Dedifferentiated amniotic fluid mesenchymal stem cell (primary cell): ENCODE results near the gene ADGRL3.
"Not testable (repeated sequence)": the region's sequence is repeated elsewhere in the genome, so short reads cannot be mapped to it uniquely, and the experiment has no call there.

Experiments
- DNase-seq: peaks from one replicate; pipeline ENCODE4 v3.0.0-alpha.2; 2016; ENCODE audit errors: extremely low spot score

The ADGRL3 gene

GRCh38 chr4:61756937-61757336, 556.8 kb downstream of the ADGRL3 start:
- DNase-seq, result not testable (repeated sequence)

GRCh38 chr4:61757983-61758382, 557.9 kb downstream of the ADGRL3 start:
- DNase-seq, result not testable (repeated sequence)

DNA sequence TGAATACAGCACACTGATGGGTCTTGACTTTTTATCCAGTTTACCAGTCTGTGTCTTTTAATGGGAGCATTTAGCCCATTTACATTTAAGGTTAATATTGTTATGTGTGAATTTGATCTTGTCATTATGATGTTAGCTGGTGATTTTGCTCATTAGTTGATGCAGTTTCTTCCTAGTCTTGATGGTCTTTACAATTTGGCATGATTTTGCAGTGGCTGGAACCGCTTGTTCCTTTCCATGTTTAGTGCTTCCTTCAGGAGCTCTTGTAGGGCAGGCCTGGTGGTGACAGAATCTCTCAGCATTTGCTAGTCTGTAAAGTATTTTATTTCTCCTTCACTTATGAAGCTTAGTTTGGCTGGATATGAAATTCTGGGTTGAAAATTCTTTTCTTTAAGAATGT, 558.5 kb downstream of the ADGRL3 start:
- not testable (repeated sequence) for DNase-seq

DNA sequence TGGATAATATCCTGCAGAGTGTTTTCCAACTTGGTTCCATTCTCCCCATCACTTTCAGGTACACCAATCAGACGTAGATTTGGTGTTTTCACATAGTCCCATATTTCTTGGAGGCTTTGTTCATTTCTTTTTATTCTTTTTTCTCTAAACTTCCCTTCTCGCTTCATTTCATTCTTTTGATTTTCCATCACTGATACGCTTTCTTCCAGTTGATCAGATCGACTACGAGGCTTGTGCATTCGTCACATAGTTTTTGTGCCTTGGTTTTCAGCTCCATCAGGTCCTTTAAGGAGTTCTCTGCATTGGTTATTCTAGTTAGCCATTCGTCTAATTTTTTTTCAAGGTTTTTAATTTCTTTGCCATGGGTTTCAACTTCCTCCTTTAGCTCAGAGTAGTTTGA, 559.1 kb downstream of the ADGRL3 start:
- not testable (repeated sequence) for DNase-seq

GRCh38 chr4:61759885-61760284, 559.8 kb downstream of the ADGRL3 start:
- not testable (repeated sequence) for DNase-seq

DNA sequence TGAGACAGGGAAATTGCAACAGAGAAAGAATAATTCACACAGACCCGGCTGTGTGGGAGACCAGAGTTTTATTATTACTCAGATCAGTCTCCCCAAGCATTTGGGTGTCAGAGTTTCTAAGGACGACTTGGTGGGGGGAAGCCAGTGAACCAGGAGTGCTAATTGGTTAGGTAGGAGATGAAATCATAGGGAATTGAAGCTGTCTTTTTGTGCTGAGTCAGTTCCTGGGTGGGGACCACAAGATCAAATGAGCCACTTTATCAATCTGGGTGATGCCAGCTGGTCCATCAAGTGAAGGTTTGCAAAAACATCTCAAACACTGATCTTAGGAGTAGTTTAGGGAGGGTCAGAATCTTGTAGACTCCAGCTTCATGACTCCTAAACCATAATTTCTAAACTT, 560.7 kb downstream of the ADGRL3 start:
- DNase-seq, result no peak

- DNase-seq, result no peak
Measured at GRCh38 chr4:61762722-61763627, 562.8 kb downstream of the ADGRL3 start.

- no peak for DNase-seq
Measured at GRCh38 chr4:61763682-61764081, 563.6 kb downstream of the ADGRL3 start.

DNA sequence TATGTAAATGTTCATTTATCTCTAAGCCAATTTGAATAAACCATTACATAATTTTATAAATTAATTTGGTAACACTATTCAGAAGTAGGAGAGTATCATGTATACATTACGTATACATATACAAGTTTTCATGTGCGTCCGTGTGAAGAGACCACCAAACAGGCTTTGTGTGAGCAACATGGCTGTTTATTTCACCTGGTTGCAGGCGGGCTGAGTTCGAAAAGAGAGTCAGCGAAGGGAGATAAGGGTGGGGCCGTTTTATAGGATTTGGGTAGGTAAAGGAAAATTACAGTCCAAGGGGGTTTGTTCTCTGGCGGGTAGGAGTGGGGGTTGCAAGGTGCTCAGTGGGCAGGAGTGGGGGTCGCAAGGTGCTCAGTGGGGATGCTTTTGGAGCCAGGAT, 564.0 kb downstream of the ADGRL3 start:
- DNase-seq, result not testable (repeated sequence)

DNA sequence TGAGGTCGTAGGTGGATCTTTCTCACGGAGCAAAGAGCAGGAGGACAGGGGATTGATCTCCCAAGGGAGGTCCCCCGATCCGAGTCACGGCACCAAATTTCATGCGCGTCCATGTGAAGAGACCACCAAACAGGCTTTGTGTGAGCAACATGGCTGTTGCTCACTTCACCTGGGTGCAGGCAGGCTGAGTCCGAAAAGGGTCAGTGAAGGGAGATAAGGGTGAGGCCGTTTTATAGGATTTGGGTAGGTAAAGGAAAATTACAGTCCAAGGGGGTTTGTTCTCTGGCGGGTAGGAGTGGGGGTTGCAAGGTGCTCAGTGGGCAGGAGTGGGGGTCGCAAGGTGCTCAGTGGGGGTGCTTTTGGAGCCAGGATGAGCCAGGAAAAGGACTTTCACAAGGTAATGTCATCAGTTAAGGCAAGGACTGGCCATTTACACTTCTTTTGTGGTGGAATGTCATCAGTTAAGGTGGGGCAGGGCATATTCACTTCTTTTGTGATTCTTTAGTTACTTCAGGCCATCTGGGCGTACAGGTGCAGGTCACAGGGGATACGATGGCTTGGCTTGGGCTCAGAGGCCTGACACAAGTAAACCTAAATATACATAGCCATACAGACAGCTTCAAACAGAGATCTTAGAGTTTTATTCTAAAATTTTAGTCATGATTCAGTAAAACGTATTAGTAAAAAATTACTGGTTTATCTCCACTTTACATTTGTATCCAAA, 569.5 kb downstream of the ADGRL3 start:
- not testable (repeated sequence) for DNase-seq

DNA sequence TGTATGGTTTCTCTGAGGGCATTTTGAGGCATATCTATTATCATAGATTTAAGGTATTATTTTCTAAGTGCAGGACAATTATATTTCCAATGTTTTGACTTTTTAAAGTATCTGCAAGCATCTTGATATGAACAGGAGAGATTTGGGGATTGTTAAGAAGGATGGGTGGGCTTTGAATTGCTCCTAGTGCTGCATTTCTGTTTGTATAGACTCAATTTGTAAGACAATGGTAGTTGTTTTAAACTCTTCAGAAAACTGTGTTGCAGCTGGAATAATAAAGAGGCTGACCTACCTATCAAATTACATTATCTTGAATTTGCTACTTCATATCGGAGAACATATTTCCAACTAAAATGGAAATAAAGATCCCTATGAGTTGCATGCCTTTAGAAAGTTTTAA, 570.3 kb downstream of the ADGRL3 start:
- no peak for DNase-seq

DNA sequence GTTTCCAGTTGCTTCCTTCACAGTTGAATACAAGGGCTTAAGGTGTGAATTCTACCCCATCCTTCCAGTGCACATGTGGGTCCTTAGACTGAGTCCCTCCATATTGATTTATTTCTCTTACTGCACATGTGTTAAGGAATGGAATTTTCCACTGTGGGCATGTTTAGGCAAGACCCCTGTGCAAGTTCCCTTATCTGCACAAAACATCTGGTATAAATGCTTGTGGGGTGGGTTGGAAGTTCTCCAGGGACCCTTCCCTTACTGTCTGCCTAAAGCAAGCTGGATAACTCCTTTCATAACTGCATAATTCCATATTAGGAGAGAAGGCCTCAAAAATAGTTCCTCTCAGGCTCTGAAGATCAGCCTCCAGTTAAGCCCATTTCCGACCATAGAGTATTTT, 570.9 kb downstream of the ADGRL3 start:
- DNase-seq, result no peak

- no peak for DNase-seq
Measured at GRCh38 chr4:61772126-61772525, 572.0 kb downstream of the ADGRL3 start.

- DNase-seq, result no peak
Measured at GRCh38 chr4:61773655-61774245, 573.6 kb downstream of the ADGRL3 start.

DNA sequence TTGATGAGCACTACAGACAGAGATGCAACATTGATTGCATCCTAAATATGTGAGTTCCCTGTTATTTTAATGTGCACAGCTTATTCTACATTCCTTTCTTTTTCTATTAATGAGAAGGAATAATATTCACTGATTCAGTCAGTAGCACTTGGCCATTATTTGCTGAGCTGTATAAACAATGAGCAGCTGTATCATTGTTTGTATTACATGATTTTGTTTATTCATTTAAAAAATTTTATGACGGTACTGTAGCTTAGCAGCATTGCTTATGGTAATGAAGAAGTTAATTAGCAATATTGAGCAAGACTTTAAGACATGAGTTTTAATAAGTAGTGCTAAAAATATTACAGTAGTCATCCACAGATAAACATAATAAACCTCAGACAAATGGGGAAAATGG, 582.0 kb downstream of the ADGRL3 start:
- no peak for DNase-seq

- DNase-seq, result no peak
Measured at GRCh38 chr4:61783050-61783449, 582.9 kb downstream of the ADGRL3 start.

- DNase-seq, result no peak
Measured at GRCh38 chr4:61785761-61786160, 585.6 kb downstream of the ADGRL3 start.

- DNase-seq, result no peak
Measured at GRCh38 chr4:61786211-61786610, 586.1 kb downstream of the ADGRL3 start.

- DNase-seq, result no peak
Measured at GRCh38 chr4:61795998-61796397, 595.9 kb downstream of the ADGRL3 start.

DNA sequence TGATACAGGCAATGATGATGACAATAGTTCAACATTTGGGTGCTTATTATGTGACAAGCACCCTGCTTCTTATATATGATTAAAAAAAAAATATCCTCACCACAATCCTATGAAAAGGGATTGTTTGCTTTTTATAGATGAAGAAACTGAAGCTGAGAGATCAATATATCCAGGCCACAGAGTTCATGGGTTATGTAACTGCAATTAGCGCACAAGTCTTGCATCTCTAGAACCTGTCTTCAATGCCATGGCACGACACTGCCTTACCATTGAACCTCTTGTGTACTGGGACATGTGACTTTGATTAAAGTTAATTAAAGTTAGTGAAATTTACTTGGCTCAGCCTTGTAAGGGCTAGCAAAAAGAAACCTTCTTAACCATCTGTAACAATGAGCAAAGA, 599.7 kb downstream of the ADGRL3 start:
- no peak for DNase-seq

- DNase-seq, result no peak
Measured at GRCh38 chr4:61805227-61805626, 605.1 kb downstream of the ADGRL3 start.

- DNase-seq, result no peak
Measured at GRCh38 chr4:61805979-61806378, 605.9 kb downstream of the ADGRL3 start.

DNA sequence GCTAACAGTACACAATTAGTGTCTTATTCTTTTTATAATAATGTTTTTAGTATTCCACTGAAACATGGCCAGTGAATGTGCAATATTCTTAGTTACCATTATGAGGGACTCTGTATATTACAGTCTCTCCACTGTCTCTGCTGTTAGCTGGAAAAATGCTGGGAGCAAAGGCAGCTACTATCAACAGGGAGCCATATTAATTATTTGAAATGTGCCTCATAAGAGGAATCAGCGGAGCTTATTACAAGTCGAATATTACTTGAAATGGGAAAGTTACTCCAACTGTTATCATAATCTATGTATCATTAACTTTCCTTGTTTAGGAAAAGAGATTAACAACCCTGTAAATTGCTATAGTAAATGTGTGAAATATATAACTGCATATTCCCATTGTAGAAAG, 612.0 kb downstream of the ADGRL3 start:
- DNase-seq, result no peak
